HG02642 (cell line): Measurements from ENCODE around the gene SLC39A1.
"Not testable (repeated sequence)": the region's sequence is repeated elsewhere in the genome, so short reads cannot be mapped to it uniquely, and the experiment has no call there.

ENCODE experiments used
- ATAC-seq: cut with Tn5 transposase; IDR thresholded peaks from one replicate; pipeline ENCODE4 v1.9.1; 2021; ENCODE audit warnings: mild to moderate bottlenecking; ENCODE audit not compliant: unreplicated experiment, poor library complexity

The SLC39A1 gene

DNA sequence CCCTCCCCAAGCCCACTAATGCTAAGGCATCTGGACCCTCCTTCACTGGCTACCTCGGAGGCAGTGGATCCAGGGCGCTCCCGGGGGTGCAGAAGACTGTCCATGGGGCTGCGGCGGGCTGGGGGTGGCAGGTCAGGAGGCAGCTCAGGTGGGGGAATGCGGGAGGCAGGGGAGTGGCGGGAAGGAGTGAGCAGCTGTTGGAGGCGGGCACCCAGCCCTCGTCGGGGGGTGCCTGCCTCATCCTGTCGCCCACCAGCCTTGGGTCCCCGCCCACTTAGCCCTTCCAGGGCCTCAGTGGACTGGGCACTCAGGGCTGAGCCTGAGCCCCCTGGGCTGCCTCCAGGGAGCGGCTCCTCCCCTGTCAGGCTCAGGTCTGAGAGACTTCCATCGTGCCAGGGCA is 29.9 kb downstream of the SLC39A1 start:
- ATAC-seq: no peak

DNA sequence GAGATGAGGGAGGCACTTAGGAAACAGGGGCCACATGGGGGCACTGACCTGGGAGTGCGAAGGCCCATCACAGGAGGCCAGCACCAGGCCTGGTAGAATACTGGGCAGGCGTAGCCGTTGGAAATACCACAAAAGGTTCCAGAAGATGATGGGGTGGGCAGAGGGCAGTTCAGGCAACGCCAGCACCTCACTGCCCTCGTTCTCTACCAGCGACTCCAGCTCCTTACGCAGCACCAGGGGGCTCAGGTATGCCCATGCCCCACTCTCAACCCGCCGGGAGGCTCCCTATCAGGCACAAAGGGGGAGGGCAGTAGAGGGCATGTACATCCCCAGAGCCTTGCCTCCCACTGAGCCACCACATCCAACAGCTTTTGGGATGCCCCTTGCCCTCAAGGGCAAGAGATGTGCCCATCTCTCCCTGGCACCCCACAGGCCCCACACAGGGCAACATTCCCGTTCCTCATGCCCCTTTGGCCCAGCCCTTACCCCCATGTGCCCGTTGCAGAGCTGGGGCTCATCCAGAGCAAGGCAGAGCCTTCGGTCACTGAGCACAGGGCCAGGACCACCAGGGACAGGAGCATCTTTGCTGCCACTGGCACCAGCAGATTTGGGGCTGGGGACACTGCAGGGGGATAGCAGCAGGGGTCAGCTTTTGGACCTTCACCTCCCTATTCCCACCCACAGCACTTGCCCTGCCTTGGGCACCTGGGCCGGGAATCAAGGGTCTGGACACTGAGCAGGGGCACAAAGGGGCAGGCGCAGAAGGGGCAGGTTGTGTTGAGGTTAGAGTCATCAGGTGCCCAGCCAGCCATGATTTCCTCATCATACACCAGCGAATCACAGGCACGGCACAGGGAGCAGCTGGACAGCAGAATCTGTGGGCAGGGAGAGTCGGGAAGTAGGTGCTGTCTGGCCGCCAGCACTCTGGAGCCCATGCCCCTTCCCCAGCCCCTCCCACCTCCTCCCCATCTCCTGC is 30.9 kb downstream of the SLC39A1 start:
- no peak for ATAC-seq

DNA sequence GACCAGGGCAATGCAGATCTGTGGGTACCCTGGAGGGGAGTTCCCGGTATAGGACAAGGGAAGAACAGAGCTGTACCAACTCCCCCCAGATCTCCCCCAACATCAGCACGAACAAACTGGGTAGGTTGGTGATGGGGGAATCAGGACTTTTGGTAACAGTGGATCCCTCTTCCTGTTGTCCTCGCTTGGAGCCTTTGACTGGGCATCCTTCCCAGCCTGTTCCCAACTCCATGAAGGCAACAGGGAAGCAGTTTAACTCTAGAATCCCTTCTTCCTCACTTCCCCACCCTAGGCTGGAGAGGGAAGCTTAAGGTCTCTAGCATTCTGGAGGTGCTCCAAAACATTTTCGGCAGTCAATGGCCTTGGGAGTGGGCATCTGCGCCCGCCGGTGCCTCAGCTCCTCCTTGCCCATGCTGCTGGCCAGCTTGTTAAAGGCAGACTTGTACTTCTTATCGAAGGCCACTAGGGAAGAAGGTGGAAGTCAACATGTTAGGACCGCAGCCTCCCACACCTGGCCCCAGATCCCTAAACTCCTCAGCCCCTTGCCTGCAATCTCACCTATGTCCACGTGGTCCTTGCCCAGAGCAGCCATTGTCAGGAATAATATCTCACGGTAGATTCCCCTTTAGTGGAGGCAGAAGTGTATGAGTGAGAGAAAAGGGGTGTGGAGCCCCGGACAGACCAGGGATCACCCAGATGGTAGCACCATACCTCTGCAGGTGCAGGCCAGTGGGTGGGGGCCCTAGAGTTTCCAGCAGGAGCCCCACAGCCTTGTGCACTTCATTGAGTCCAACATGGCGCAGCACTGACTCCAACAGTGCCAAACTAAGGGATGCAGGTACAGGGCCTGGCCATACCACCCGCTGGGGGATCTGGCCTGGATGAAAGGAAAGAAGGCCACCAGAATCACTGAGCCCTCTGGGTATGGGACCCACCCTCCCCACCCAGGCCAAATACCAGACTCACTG is 33.1 kb downstream of the SLC39A1 start:
- ATAC-seq: no peak

DNA sequence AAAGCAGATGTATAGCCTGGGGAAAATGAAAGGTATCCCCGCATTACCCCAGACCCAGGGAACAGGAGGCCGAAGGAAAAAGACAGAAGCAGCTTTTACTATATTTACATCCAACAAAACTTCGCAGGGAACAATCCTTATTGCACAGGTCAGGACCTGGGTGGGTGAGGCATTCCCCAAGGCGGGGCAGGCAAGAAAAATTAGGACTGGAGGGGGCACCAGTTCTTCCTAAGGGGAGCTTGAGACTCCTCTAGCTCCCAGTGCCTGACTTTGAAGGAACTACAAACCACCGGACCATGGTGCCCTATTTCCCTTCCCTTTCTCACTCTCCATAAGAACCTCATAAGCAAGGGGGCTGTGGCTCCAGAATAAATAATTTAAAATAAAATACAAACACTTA is 33.9 kb downstream of the SLC39A1 start:
- ATAC-seq: no peak

DNA sequence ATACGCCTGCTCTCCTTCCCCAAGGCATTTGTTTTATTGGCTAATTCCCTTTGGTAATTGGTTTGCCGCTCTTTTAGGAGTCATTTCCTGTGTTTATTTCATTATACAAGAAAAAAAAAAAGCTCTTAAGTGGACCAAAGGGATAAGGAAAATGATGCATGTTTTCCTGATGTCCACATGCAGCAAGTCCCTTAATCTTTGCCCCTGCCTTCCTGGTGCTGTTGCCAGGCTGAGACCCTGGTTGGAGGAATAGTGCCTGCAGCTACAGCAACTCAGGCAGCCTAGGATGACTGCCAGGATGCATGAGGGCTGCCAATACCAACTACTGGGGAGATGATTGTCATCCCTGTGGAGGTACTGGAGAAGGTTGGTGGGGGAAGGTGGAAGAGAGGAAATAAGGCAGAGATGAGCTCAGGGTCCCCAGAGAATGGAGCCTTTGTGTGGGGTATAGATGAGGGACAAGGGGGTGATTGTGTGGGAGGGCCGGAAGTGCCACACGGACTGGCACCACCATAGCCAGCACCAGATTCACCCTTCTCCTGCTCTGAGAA is 34.5 kb downstream of the SLC39A1 start:
- ATAC-seq: no peak

DNA sequence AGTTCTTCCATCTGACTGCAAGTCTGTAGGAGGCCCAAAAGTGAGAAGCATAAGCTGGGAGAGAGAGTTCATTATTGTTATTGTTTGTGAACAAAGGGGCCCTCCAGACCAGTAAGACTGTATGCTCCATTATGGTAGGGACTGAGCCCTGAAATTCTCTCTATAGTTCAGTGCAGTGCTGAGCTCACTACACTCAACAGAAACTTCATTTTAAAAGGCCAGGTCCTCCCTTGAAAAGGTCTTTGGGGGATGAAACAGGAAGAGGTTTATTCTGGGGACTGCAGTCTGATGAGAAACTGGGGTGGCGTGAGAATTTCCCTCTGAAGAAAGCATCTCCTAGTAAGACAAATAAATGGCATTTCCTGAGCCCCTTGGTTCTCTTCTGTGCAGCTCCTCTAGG is 35.1 kb downstream of the SLC39A1 start:
- no peak for ATAC-seq

DNA sequence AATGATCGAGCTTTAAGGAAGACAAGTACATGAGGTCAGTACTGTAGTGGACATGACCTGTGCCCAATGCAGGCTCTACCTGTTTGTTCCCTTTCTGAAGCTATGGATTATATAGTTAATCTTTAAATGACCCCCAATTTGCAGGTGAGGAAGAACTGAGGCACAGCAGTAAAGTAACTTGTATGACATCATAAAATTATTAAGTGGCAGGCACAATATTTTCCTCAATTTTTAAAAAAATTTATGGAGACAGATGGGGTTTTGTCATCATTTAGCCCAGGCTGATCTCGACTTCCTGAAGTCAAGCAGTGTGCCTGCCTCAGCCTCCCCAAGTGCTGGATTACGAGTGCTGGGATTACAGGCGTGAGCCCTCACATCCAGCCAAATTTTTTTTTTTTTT is 36.9 kb downstream of the SLC39A1 start:
- ATAC-seq: no peak

DNA sequence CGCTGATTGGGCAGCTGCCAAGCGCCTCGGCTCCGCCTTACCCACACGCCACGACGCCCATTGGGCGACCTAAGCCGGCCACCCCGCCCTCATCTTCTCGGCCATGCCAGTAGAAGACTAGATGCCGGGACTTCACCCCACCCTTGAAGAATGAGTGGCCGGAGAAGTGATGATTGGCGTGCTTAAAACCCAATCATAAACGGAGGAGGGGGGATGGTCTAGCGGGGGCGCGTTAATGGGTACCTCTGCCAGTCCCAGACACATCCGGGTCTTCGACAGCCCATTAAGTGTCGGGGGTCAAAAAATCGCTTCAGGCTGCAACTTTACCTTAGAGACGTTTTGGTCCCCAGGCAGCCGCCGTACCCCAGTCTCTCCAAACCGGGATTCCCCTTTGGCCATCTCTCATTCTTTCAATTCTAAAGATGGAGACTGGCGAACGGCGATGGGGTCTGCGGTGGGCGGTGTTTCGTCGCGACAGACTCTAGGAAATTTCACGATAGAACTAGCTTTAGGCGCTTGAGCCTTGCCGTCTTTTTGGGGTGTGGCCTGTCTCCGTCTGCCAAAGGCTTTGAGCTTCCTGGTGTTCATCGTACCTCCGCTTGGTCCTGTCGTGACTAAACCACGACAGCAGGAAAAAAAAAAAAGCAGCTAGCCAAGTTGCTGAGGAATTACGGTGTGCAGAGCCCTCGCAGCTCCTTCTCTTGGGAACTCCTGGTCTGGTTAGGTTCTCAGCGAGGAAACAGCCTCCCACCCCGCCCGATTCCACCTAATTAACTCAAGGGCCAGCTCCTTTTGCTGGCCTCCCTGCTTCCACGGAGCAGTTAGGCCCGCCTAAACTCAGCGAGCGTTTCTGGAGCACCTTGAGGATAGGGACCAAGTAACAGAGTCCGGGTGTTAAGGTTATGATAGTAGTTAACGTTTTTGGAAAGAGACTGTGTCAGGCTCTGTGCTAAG is 40.1 kb downstream of the SLC39A1 start, which contains the start of gene GATAD2B:
GATAD2B (minus strand) TSS at position 1 of the 954 bp plus-strand sequence. CDS start 94,625 bp downstream, outside the sequence.
- ATAC-seq: peak; percentile 96

DNA sequence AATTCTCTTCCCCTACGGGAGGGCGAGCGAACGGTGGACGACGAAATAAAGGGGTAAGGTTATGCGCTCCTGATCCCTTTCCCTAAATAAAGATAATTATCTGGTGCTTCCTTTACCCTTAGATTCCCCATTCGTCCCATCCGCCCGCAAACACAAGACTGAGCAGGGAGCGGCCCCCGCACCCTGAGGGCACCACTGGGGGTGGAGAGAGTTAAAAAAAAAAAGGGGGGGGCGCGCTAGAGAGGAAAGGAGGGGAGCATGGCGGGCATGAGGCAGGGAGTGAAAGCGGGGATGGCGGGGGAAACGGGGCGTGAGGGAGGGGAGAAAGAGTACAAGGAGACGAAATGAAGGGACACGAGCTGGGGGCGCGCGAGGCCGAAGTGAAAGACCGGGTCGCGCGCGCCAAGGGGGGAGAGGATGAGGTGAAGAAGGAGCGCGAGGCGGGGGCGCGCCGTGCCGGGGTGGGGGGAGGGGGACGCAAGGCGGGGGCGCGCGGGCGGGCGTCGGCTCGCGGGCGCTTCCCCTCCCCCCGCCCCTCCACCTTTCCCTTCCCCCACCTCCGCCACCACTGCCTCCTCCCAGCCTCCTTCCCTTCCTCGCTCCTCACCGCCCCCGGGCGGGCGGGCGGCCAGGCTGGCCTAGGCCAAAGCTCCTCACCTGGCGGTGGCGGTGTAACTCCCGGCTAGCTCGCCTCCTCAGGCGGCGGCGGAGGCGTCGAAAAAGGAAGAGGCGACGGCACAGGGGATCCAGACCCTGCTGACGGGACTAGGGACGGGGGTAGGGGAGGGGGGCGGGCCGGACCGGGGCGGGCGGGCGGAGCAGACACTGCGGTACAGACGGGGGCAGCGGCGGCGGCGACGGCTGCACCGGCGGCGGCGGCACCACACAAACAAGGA is 41.0 kb downstream of the SLC39A1 start:
- ATAC-seq: peak; percentile 31

DNA sequence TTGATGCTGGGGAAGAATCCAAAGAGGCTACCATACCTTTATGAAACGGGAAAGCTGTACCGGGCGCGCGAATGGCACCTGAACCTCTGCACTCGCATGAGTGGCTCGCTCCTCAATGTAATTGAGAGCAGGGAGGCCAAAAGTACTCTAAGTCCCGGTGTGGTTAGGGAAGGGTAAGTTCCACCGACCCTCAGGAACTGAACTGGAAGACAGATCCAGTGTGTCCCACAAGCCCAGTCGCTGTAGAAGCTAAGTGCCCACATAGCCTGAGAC is 41.6 kb downstream of the SLC39A1 start:
- no peak for ATAC-seq

DNA sequence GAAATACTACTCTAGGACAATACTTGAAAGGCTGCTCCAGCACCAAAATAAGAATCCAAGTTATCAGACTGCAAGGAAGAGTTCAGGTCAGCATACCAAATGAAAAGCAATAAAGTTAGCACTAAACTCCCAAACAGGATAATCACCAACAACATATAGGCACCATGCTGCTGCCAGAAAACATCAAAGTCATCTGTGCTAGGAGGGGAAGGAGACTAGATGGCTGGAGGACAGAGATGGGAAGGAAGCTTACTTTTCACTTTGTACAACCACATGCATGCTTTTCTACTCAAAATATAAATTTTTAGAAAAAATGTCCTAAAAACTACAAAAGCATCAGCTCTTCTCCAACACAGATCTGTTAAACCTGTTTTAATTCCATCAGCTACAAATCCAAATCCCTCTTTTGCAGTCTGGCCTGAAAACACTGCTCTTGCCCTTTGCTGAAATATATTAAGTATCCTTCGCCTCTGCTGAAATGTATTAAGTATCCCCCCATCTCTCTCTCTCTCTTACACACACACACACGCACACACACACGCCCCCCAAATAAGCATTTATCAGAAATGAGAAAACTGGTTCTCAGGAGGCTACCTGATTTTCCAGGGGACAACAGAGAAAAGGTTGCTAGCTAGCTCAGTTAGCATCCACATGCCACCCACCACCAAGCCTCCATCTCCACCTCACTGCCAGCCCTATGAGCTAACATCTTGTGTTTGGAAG is 42.1 kb downstream of the SLC39A1 start:
- ATAC-seq: no peak

DNA sequence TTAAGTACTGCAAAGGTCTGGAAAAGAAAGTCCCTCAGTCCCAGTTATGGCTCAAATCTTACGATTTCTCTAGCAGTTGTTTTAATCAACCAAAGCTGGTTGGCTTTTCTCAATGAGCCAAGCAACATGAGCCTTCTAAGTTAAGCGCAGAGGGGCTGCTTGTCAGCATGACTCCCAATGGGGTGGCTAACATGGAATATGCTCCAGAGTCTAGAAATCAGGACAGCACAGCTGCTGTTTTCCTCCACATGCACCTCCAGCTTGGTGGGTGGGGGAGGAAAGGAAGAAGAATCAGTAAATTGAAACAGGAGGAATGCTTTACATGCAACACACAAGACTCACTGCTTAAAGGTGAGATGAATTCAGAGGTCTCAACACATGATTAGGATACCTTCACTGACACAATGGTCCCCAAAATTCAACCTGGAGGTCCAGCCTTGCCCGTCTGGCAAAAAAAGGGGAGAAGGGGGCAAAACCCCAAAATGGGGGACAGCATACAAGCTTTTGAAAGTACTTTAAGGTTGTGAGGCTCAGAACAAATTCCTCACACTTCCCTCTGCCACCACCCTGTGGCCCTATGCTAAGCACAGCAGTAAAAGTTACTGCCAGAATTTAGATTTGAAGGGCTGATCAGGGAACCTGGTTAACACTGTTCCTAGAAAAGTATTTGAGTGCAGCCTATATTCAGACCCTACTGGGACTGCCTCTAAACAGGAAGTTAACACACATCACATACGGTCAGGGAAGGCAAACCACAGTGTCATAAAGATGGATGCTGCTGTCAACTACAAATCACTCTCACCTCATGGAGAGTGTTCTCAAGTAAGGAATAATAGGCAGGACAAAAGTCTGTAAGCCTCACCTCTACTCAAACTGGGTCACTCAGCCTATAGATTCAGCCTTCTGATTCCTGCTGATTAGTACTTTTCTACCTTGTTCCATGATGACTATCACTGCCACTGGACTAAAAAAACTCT is 43.2 kb downstream of the SLC39A1 start:
- ATAC-seq: no peak

DNA sequence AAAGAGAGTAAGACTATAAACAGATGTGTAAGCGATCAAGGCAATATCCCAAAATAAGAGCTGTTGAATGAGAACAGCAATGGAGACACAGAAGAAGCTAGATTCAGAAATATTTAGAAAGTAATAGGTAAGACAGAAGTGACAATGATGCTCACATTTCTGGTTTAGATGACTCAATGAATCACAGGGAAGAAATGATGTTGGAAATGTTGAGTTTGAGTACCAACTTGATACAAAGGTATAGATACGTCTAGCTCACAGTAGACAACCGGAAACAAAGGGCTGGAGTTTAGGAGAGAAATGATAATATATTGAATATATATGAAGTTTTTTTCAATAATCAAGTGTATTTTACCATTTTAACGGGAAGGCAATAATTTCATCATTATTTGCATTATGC is 47.0 kb downstream of the SLC39A1 start:
- ATAC-seq: no peak

DNA sequence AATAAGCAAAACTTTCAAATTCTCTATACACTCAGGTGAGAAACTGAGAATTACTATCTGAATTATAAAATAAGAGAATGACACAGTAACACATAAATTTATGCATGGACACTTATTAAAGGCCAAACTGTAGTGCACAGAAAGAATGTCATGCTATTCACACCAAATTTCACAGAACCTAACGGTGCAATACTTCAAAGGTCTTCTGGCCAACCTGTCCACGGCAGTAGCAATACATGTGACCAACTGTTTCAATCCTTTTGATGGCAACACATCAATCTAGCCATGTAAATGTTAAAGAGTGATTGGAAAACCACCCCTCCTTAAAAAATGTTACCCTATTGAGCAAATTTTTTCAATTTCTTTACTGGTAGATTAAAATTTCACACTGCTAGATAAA is 51.0 kb downstream of the SLC39A1 start:
- ATAC-seq: no peak

DNA sequence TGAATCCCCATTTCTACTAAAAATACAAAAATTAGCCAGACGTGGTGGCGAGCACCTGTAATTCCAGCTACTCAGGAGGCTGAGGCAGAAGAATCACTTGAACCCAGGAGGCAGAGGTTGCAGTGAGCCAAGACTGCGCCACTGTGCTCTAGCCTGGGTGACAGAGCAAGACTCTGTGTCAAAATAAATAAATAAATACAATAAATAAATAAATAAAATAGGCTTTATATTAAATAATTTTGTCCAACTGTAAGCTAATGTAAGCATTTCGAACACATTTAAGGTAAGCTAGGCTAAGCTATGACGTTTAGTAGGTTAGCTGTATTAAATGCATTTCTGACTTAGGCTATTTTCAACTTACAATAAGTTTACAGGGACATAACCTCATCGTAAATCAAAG is 52.8 kb downstream of the SLC39A1 start:
- not testable (repeated sequence) for ATAC-seq
